H1 (cell line): ENCODE results near the gene NUAK1. TPM values are rescaled to one million over a fixed set of nuclear protein-coding genes. Genes with fewer than 3 reads are reported as not detected.

Source experiments
- CTCF ChIA-PET: fragments of 300-600 bp; sonication (Branson Sonifier 250); formaldehyde crosslinking; loops from one replicate; lab custom pipeline; 2021; ENCODE audit not compliant: partially characterized antibody; lab: Charles Lee
- POLR2A ChIA-PET: fragments of 300-600 bp; sonication (Branson Sonifier 250); formaldehyde crosslinking; loops from one replicate; lab custom pipeline; 2021; ENCODE audit warnings: inconsistent platforms; ENCODE audit not compliant: partially characterized antibody; lab: Charles Lee
- DNase-seq, 2 experiments: peaks; one replicate each; pipeline versions ENCODE4 v3.0.0 to v3.0.0-alpha.2; 2010 to 2022; ENCODE audit warnings: low spot score in 2 of 2, low read depth in 1 of 2, mixed read lengths in 1 of 2
- FAIRE-seq: peaks from 2 replicates; lab custom pipeline; 2011; peaks lifted over from hg19 to GRCh38; lab: Jason Lieb, UNC
- H2AFZ ChIP-seq: 2 replicates; pipeline ENCODE4 v1.8.1; 2012; ENCODE audit warnings: low read length, inconsistent platforms
- H2AK5ac ChIP-seq: 2 replicates; pipeline ENCODE4 v1.6.1; 2013; ENCODE audit warnings: low read depth, low read length
- H2BK120ac ChIP-seq: replicated peaks from 2 replicates; pipeline ENCODE3; 2013; ENCODE audit warnings: low read depth, low read length, inconsistent platforms
- H2BK12ac ChIP-seq: 2 replicates; pipeline ENCODE4 v1.6.1; 2013; ENCODE audit warnings: low read depth, low read length
- H2BK15ac ChIP-seq: 2 replicates; pipeline ENCODE4 v1.6.1; 2013; ENCODE audit warnings: low read length
- H2BK20ac ChIP-seq: 2 replicates; pipeline ENCODE4 v1.6.1; 2013; ENCODE audit warnings: low read length
- H2BK5ac ChIP-seq: 2 replicates; pipeline ENCODE4 v1.6.1; 2013; ENCODE audit warnings: low read depth, low read length
- H3K14ac ChIP-seq: 2 replicates; pipeline ENCODE4 v1.6.1; 2013; ENCODE audit warnings: inconsistent platforms; ENCODE audit not compliant: insufficient read length
- H3K18ac ChIP-seq: 2 replicates; pipeline ENCODE4 v1.6.1; 2013; ENCODE audit warnings: low read length; ENCODE audit errors: extremely low read depth
- H3K23ac ChIP-seq: 2 replicates; pipeline ENCODE4 v1.6.1; 2013; ENCODE audit warnings: inconsistent platforms; ENCODE audit not compliant: insufficient read length
- H3K23me2 ChIP-seq: 2 replicates; pipeline ENCODE4 v1.6.1; 2013; ENCODE audit warnings: low read depth, low read length
- H3K27ac ChIP-seq: 2 replicates; pipeline ENCODE4 v1.6.1; 2011; ENCODE audit warnings: low read depth, low read length, inconsistent platforms
- H3K27me3 ChIP-seq, 4 experiments: replicated peaks in 1 of 4; 1 replicate in 1 of 4; 2 replicates in 3 of 4; pipeline versions ENCODE4 v1.6.1 to v1.8.1; 2011 to 2013; ENCODE audit warnings: low read length in 3 of 4, mild to moderate bottlenecking in 3 of 4, inconsistent platforms in 2 of 4, mixed read lengths in 2 of 4, moderate library complexity in 1 of 4; ENCODE audit not compliant: control insufficient read depth in 3 of 4, insufficient read depth in 3 of 4; ENCODE audit errors: extremely low read depth in 1 of 4
- H3K36me3 ChIP-seq, 4 experiments: 2 replicates each; pipeline versions ENCODE4 v1.6.1 to v1.8.1; 2011 to 2013; ENCODE audit warnings: mild to moderate bottlenecking in 4 of 4, low read length in 3 of 4, moderate library complexity in 2 of 4, control low read depth in 1 of 4, inconsistent platforms in 1 of 4; ENCODE audit not compliant: insufficient read depth in 4 of 4, control insufficient read depth in 2 of 4
- H3K4ac ChIP-seq: replicated peaks from 2 replicates; pipeline ENCODE3; 2013; ENCODE audit warnings: low read length, low read depth, mixed read lengths, inconsistent platforms; ENCODE audit not compliant: insufficient read length
- H3K4me1 ChIP-seq, 4 experiments: replicated peaks in 1 of 4; 1 replicate in 1 of 4; 2 replicates in 3 of 4; pipeline versions ENCODE4 v1.6.1 to v1.8.1; 2011 to 2013; ENCODE audit warnings: low read length in 3 of 4, inconsistent platforms in 2 of 4, mixed read lengths in 1 of 4; ENCODE audit not compliant: insufficient read depth in 4 of 4, control insufficient read depth in 3 of 4
- H3K4me2 ChIP-seq, 2 experiments: 2 replicates each; pipeline versions ENCODE4 v1.6.1 to v1.8.1; 2011 to 2013; ENCODE audit warnings: low read depth in 2 of 2, low read length in 2 of 2, control low read depth in 1 of 2, inconsistent platforms in 1 of 2, mild to moderate bottlenecking in 1 of 2; ENCODE audit not compliant: insufficient read depth in 1 of 2
- H3K4me3 ChIP-seq, 4 experiments: fragments of 200-600, 300-600 bp in 1 of 4; sonication (generic), shearing (Covaris generic), sonication (Bioruptor Twin) in 1 of 4; 2 replicates each; pipeline versions ENCODE4 v1.5.1 to v1.8.1; 2011 to 2016; ENCODE audit warnings: low read length in 4 of 4, low read depth in 3 of 4, control low read depth in 2 of 4, inconsistent platforms in 2 of 4, mild to moderate bottlenecking in 2 of 4, mixed read lengths in 1 of 4, moderate library complexity in 1 of 4; ENCODE audit not compliant: insufficient read depth in 2 of 4; ENCODE audit errors: extremely low read depth in 1 of 4
- H3K56ac ChIP-seq: replicated peaks from 2 replicates; pipeline ENCODE3; 2013; ENCODE audit warnings: low read depth, mild to moderate bottlenecking, mixed read lengths, low read length, inconsistent platforms; ENCODE audit not compliant: insufficient read length
- H3K79me1 ChIP-seq: 2 replicates; pipeline ENCODE4 v1.6.1; 2013; ENCODE audit warnings: low read depth, low read length, control low read depth
- H3K79me2 ChIP-seq, 2 experiments: 2 replicates each; pipeline versions ENCODE4 v1.6.1 to v1.8.1; 2012 to 2013; ENCODE audit warnings: low read length in 2 of 2, mild to moderate bottlenecking in 2 of 2, inconsistent platforms in 1 of 2; ENCODE audit not compliant: insufficient read depth in 2 of 2, control insufficient read depth in 1 of 2
- H3K9ac ChIP-seq, 4 experiments: replicated peaks in 1 of 4; 1 replicate in 1 of 4; 2 replicates in 3 of 4; pipeline versions ENCODE4 v1.6.1 to v1.8.1; 2011 to 2013; ENCODE audit warnings: low read depth in 3 of 4, low read length in 3 of 4, control low read depth in 2 of 4, mild to moderate bottlenecking in 2 of 4, moderate library complexity in 2 of 4, inconsistent platforms in 1 of 4; ENCODE audit errors: extremely low read depth in 1 of 4
- H3K9me3 ChIP-seq, 2 experiments: 2 replicates each; pipeline versions ENCODE4 v1.6.1 to v1.8.1; 2012 to 2013; ENCODE audit warnings: mild to moderate bottlenecking in 2 of 2, moderate library complexity in 2 of 2, control low read depth in 1 of 2, inconsistent platforms in 1 of 2, low read depth in 1 of 2, low read length in 1 of 2, mixed read lengths in 1 of 2; ENCODE audit not compliant: insufficient read depth in 2 of 2
- H4K20me1 ChIP-seq, 2 experiments: replicated peaks in 1 of 2; 2 replicates each; pipeline versions ENCODE3 to v1.8.1; 2011 to 2013; ENCODE audit warnings: inconsistent platforms in 2 of 2, low read length in 2 of 2, mild to moderate bottlenecking in 1 of 2; ENCODE audit not compliant: insufficient read depth in 2 of 2, control insufficient read depth in 1 of 2
- H4K5ac ChIP-seq: 2 replicates; pipeline ENCODE4 v1.6.1; 2013; ENCODE audit warnings: low read length, low read depth, mixed read lengths, inconsistent platforms; ENCODE audit not compliant: insufficient read length
- H4K8ac ChIP-seq: 2 replicates; pipeline ENCODE4 v1.8.0; 2013; ENCODE audit warnings: mild to moderate bottlenecking, moderate library complexity, low read length, inconsistent platforms; ENCODE audit not compliant: insufficient read depth; ENCODE audit errors: extremely low read depth
- H4K91ac ChIP-seq: replicated peaks from 2 replicates; pipeline ENCODE3; 2013; ENCODE audit warnings: low read length, mixed read lengths, inconsistent platforms; ENCODE audit not compliant: insufficient read length
- BACH1 ChIP-seq: IDR thresholded peaks from 2 replicates; pipeline ENCODE4 v1.6.1; 2012; ENCODE audit warnings: low read length, improper control_type of control experiment
- KDM4A ChIP-seq: IDR thresholded peaks from one replicate; pipeline ENCODE4 v1.7.1; 2012; ENCODE audit warnings: low read depth, mild to moderate bottlenecking, moderate library complexity, low read length, inconsistent platforms; ENCODE audit not compliant: severe bottlenecking
- SAP30 ChIP-seq: fragments of 300-600 bp; sonication (generic); IDR thresholded peaks from 2 replicates; pipeline ENCODE4 v1.7.1; 2012; ENCODE audit warnings: low read length, moderate library complexity, mild to moderate bottlenecking, inconsistent platforms; ENCODE audit not compliant: insufficient read depth, insufficient replicate concordance
- SP1 ChIP-seq: IDR thresholded peaks from 2 replicates; pipeline ENCODE4 v1.6.1; 2011; ENCODE audit warnings: low read depth, low read length
- TAF1 ChIP-seq: IDR thresholded peaks from 2 replicates; pipeline ENCODE4 v1.6.1; 2011; ENCODE audit warnings: mild to moderate bottlenecking, low read depth, low read length
- TCF12 ChIP-seq: IDR thresholded peaks from 2 replicates; pipeline ENCODE4 v1.6.1; 2011; ENCODE audit warnings: low read depth, mild to moderate bottlenecking, low read length
- polyA plus RNA-seq, 7 experiments: library from polyadenylated mRNA; depleted of rRNA in 3 of 7; stranded (reverse) in 5 of 7; unstranded in 2 of 7; fragments of >200 nt in 5 of 7; fragments of 200-250 nt in 2 of 7; gene quantifications; 1 replicate in 5 of 7; 2 replicates in 1 of 7; 4 replicates in 1 of 7; pipeline versions ENCODE4 v1.2.1 to v1.2.3, GENCODE V29; 2011 to 2013; ENCODE audit warnings: missing spikeins in 2 of 7, mixed read lengths in 2 of 7
- total RNA-seq: library from RNA; stranded (reverse); fragmentation: NEBNext Ultra II Directional; extraction: Animal tissue kit (Norgen Biotek cat#: 25700); gene quantifications from 2 replicates; pipeline ENCODE4 v1.2.1, GENCODE V29; 2021

The NUAK1 gene
- total and polyA plus RNA-seq, 2 of the 8 experiments (the other 6 are each of a cell fraction or from before 2014, with no cell fraction given): 6.7 to 18.2 TPM

DNA sequence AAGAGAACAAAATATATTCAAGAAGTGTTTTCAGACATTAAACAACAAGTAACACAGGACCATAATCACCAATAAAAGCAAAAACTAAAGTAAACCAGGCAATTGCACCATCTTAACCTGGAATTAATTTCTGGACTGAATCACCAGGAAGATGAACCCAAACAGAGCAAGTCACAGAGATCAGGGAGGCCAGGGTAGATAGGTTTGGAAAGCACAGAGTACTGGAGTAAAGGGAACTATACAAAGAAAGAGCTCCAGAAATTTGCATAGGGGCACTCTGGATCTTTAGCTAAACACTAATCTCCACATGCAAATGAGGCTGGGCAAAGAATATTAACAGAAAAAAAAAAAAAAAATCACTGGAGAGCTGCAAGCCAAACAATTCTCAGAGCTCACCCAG, 84.7 kb downstream of the NUAK1 start:
- Histone ChIP-seq H4K5ac (no peak overlapping the region), H3K27me3 (no peaks in the 10 kb centered on the region), H3K36me3 (no peaks in the 10 kb centered on the region), H3K4me3 (no peak overlapping the region), H3K9ac (no peak overlapping the region), H2AFZ (no peak overlapping the region), H4K8ac (no peak overlapping the region), H3K56ac (no peak overlapping the region), H2BK20ac (no peak overlapping the region), H3K9me3 (no peaks in the 10 kb centered on the region), H3K79me1 (no peaks in the 10 kb centered on the region), H3K4me1 (no peaks in the 10 kb centered on the region), H4K91ac (no peak overlapping the region), H3K14ac (no peak overlapping the region), H2AK5ac (no peak overlapping the region), H3K79me2 (no peaks in the 10 kb centered on the region), H2BK12ac (no peak overlapping the region), H3K4me2 (no peak overlapping the region), H2BK5ac (no peak overlapping the region), H2BK120ac (no peak overlapping the region), H3K23ac (no peak overlapping the region), H3K27ac (no peak overlapping the region), H2BK15ac (no peak overlapping the region), H3K18ac (no peak overlapping the region), H3K23me2 (no peaks in the 10 kb centered on the region), H4K20me1 (no peaks in the 10 kb centered on the region), H3K4ac (no peak overlapping the region)
- ChIA-PET POLR2A (no interaction called here), CTCF (interaction anchor here (0.9 to 1.1 kb wide), 2 partner anchors 8 to 21 kb away, joined by 3 to 5 read pairs; no protein-coding TSS in a partner anchor)
- DNase-seq (no peak), FAIRE-seq (no peak)
- no peak for TF ChIP-seq TCF12
- no peak for TF ChIP-seq SP1
- TF ChIP-seq KDM4A: no peak
- no peak for TF ChIP-seq TAF1
- TF ChIP-seq SAP30: no peak
- no peak for TF ChIP-seq BACH1
